ENCODE data around the gene SUN5. TPM values are rescaled to one million over a fixed set of nuclear protein-coding genes. Genes with fewer than 3 reads are reported as not detected.

The SUN5 gene
- total and polyA plus RNA-seq, 9 donors = not detected

DNA sequence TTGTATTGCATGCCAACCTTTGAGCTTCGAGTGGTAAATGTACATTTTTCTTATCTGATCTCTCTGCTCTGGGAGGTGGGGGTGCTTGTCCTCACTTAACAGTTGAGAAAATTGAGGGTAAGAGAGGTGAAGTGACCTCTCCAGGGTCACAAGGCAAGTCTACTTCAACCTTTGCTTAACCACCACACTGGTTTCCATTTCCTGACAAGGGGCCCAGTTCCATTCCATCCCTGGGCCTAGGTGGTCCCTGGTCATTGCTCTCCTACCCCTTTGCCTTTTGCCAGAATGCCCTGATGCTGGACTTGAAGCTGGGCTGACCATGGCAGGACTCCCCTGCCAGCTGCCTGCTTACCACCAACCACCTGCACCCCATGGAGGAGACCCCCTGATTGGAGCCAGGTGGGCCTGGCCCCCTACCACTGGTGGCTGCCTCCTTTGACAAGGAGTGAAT is 39.5 kb upstream of the SUN5 start:
- no peak overlapping the region for H3K27ac ChIP-seq
- intact Hi-C loops (cut with DNase I) = no loop called here
- no peaks in the 10 kb centered on the region for H3K27me3 ChIP-seq
- H3K4me1 ChIP-seq (ENCODE audit: insufficient read depth) = no peaks in the 10 kb centered on the region
- 52 to 68% (median 56%) methylated on average over 1 of the region's 1 CpG for WGBS, 3 donors
- H3K36me3 ChIP-seq = no peaks in the 10 kb centered on the region
- TF ChIP-seq, protein P1, sequence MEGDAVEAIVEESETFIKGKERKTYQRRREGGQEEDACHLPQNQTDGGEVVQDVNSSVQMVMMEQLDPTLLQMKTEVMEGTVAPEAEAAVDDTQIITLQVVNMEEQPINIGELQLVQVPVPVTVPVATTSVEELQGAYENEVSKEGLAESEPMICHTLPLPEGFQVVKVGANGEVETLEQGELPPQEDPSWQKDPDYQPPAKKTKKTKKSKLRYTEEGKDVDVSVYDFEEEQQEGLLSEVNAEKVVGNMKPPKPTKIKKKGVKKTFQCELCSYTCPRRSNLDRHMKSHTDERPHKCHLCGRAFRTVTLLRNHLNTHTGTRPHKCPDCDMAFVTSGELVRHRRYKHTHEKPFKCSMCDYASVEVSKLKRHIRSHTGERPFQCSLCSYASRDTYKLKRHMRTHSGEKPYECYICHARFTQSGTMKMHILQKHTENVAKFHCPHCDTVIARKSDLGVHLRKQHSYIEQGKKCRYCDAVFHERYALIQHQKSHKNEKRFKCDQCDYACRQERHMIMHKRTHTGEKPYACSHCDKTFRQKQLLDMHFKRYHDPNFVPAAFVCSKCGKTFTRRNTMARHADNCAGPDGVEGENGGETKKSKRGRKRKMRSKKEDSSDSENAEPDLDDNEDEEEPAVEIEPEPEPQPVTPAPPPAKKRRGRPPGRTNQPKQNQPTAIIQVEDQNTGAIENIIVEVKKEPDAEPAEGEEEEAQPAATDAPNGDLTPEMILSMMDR (IDR thresholded peaks at IDR 0.05) = no peak
- no peak for TF ChIP-seq POLR2A (IDR thresholded peaks at IDR 0.05)
- no peak for TF ChIP-seq EP300 (IDR thresholded peaks at IDR 0.05)
- no peak overlapping the region for H3K4me3 ChIP-seq
- peaks cover 0 to 6% of the 10 kb centered on the region in 2 donors for H3K9me3 ChIP-seq
- DNase-seq = no peak

DNA sequence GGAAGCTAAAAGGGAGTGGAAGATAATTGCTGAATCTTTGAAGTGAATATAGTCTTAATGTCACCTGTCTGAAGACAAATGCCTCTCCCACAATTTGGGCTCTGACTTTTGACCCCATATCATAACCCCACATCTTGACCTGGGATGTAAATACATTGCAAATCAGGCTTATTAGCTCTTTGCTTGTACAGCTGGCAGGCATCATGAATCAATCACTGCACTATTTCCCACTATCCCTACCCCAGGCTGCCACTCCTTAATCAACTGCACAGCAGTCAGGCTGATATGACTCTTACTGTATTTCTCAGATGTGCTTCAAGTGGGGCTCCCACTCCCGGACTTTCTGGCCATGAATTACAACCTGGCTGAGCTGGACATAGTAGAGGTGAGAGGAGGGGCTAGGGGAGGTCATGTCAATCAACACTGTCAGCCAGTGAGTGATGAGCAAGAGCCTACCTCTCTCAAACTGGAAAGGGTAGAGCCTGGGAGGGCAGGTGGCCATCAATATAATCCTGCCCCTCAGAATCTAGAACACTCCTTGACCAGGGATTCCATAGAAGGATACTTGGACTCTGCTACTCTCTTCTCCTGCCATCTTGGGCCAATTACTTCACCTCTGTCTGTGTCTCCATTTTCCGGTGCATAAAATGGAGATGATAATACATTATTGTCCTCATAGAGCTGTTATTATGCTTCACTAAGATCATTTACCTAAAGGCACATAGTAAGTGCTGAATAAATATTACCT is 38.9 kb upstream of the SUN5 start:
- no peaks in the 10 kb centered on the region for H3K36me3 ChIP-seq
- H3K27ac ChIP-seq = no peak overlapping the region
- no peak overlapping the region for H3K4me3 ChIP-seq
- 42 to 48% (median 44%) methylated on average over 2 of the region's 2 CpGs for WGBS, 3 donors
- no peaks in the 10 kb centered on the region for H3K4me1 ChIP-seq (ENCODE audit: insufficient read depth)
- H3K9me3 ChIP-seq = peaks cover 0 to 6% of the 10 kb centered on the region in 2 donors
- intact Hi-C loops (cut with DNase I) = no loop called here
- TF ChIP-seq EP300 (IDR thresholded peaks at IDR 0.05) (no peak), POLR2A (IDR thresholded peaks at IDR 0.05) (no peak)
- TF ChIP-seq, protein P1 (IDR thresholded peaks at IDR 0.05) = no peak
- no peaks in the 10 kb centered on the region for H3K27me3 ChIP-seq
- DNase-seq = no peak

- TF ChIP-seq EP300 (IDR thresholded peaks at IDR 0.05) (no peak), POLR2A (IDR thresholded peaks at IDR 0.05) (no peak)
- TF ChIP-seq, protein P1 (IDR thresholded peaks at IDR 0.05) = no peak
- no peak for DNase-seq
- Histone ChIP-seq H3K27ac (no peak overlapping the region), H3K27me3 (no peaks in the 10 kb centered on the region), H3K9me3 (peaks cover 0 to 6% of the 10 kb centered on the region in 2 donors), H3K36me3 (no peaks in the 10 kb centered on the region), H3K4me3 (no peak overlapping the region), H3K4me1 (ENCODE audit: insufficient read depth) (no peaks in the 10 kb centered on the region)
- WGBS, 3 donors = 81 to 93% (median 82%) methylated on average over 3 of the region's 3 CpGs
- intact Hi-C loops (cut with DNase I) = no loop called here
Measured at GRCh38 chr20:33042430-33042829, 38.2 kb upstream of the SUN5 start.

DNA sequence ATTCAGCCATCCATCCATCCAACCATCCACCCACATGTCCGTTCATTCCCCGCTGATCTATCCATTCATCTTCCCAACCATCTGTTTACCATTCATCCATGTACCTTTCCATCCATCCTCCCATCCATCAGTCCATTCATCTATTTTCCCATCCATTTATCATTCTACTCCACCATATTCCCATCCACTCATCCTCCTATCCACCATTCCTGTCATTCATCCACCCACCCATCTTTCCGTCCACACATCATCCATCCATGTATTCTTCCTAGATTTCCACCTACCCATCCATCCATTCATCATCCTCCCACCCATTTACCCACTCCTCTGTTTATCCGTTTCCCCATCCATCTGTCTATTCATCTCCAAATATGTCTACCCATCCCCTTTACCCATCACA is 34.0 kb upstream of the SUN5 start:
- Histone ChIP-seq H3K4me1 (ENCODE audit: insufficient read depth) (no peaks in the 10 kb centered on the region), H3K27me3 (no peaks in the 10 kb centered on the region), H3K4me3 (no peak overlapping the region), H3K36me3 (no peaks in the 10 kb centered on the region), H3K27ac (no peak overlapping the region), H3K9me3 (no peaks in the 10 kb centered on the region)
- no peak for DNase-seq
- intact Hi-C loops (cut with DNase I) = no loop called here
- WGBS, 3 donors = 80 to 88% (median 81%) methylated on average over 4 of the region's 4 CpGs
- TF ChIP-seq EP300 (IDR thresholded peaks at IDR 0.05) (no peak), POLR2A (IDR thresholded peaks at IDR 0.05) (no peak)
- TF ChIP-seq, protein P1 (IDR thresholded peaks at IDR 0.05) = no peak

Data from ovary (tissue), 9 donors.